Activated T-cell treated with anti-CD3 and anti-CD28 coated beads for 48 hours (primary cell): Measurements from ENCODE around the gene UBAP1L.
"Not testable (repeated sequence)": the region's sequence is repeated elsewhere in the genome, so short reads cannot be mapped to it uniquely, and the experiment has no call there.

Experiments used
- DNase-seq: peaks from one replicate; pipeline ENCODE4 v3.0.0-alpha.2; 2020; ENCODE audit warnings: low read depth

UBAP1L gene

GRCh38 chr15:65099801-65100200 lies 15.2 kb downstream of the UBAP1L start:
- not testable (repeated sequence) for DNase-seq

GRCh38 chr15:65099336-65099735 lies 15.7 kb downstream of the UBAP1L start:
- DNase-seq, result no peak

- DNase-seq, result no peak
Observed at GRCh38 chr15:65097651-65098263, 17.2 kb downstream of the UBAP1L start.

GRCh38 chr15:65096481-65097385 lies 18.3 kb downstream of the UBAP1L start:
- DNase-seq, result no peak

GRCh38 chr15:65095747-65096104 lies 19.3 kb downstream of the UBAP1L start:
- DNase-seq, result no peak

- no peak for DNase-seq
Observed at GRCh38 chr15:65095011-65095746, 19.8 kb downstream of the UBAP1L start.

- DNase-seq, result no peak
Observed at GRCh38 chr15:65094294-65094995, 20.6 kb downstream of the UBAP1L start.

- not testable (repeated sequence) for DNase-seq
Observed at GRCh38 chr15:65093793-65094170, 21.2 kb downstream of the UBAP1L start.

DNA sequence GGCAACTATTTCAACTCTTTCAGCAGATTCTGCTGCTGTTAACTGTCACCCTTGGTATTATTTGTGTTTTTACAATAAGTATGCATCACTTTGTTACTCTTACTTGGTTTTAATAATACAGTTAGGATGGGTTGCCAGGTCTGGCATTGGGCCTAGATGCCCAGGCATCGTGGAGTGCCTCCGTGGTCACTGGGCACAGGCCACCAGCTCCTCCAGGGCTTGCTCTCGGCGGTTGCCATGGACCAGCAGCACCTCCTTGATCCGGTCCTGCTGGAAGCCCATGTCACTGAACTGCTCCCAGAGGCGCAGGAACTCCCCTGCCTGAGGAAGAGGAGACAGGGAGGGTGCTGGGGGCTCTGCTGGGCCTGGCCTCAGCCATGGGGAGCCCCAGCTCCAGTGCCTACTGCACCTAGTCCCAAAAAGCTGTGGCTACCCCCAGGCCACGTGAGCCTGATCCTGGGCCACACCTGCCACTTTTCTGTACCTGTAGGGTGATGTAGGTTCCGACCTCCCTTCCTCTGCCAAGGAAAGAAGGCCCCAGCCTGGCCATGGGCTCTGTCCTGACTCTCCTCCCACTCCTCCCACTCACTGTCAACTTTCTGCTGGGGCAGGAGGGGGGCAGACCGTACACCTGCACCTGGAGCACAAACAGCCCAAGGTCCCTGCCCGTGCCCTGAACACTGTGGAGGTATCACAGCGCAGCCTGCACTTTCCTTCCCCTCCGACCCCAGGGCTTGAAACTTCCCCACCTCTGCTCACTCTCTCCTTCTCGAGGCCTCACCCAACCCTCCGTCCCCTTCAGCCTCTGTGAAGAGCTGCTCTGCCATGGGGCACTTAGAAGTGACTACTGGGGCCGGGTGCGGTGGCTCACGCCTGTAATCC lies 21.8 kb downstream of the UBAP1L start:
- no peak for DNase-seq

DNA sequence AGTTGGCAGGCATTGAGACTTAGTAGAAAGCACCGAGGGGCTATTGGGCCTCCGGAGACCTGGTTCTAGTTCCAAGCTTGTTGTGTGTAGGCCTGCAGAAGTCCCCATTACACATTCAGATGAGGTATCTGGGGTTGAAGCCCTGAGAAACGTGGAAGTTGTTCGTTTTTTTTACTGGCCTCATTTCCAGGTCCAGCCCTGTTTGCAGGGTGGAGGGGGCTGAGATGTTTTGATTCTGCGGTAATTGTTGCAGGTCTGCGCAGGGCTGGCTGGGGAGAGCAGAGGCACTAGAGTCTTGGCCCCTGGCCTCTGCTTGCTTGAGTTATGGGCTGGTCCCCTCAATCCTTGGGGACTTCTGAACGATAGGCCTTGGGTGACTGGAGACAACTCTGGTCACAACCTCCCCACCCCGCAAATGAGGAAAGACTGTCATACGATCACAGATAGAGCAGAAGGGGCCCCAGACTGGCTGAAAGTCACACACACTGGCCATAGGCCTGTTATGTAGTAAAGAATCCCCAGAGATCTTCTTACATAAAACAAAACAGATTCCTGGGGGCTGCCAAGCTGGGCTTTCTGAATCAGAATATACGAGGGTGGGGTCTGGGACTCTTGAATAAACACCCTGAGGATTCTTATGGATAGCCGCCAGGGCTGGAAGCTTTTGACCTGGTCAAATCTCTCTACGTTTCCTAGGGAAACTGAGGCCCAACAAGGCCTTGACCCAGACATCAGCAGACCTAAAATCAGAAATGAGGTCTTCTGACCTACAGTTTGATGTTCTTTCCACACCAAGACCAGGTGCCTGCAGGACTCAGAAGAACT lies 22.8 kb downstream of the UBAP1L start:
- DNase-seq, result no peak

GRCh38 chr15:65089206-65089824 lies 25.7 kb downstream of the UBAP1L start:
- DNase-seq, result no peak

DNA sequence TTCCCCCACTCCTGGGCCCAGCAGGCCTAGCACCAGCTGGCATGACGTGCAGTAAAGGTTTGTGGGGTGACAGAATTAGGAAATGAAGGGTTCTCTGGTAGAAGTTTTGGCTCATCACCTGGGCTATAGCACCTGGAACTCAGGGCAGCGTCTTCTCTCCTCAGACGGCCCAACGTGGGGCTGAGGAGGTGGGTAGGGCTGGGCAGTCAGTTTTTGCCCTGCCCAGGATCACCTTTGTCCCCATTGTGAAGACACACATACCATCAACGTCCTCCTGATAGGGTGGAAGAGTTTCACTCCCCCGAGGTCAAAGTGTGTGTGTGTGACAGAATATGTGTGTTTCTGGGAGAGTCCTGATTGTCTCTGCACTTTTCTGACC lies 26.4 kb downstream of the UBAP1L start:
- DNase-seq, result no peak

DNA sequence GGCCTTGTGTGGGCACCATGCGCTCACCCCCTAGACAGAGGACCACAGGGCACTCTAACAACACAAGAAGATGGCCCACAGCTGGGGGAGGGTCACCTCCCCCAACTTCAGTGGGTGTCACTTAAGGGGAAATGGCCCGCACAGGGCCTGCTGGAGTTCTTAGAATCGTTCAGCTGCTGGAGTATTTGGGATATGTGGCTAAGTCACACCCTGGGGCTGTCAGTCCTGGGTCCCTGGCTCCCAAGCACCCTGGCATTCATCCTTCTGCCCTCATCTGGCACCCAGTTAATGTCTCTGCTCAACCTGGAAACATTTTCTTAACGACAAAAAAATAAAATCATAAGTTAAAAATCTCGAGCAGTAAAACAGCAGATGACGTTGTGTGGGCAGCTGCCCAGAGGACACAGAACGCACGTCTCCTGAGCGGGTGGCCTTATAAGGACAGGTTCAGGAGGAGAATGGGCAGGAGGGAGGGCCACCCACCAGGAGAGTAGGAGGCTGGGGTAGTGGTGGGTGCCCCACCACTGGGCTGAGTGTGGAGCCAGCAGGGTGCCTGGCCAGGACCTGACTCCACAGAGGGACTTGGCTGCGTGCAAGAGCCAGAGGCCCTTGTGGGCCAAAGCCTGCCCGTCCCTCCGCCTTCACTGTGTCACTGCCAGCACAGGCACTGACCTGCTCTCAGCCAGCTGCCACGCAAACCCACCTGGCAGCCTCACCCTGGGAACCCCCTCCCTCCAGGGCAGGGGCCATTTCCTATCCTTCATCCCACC lies 26.9 kb downstream of the UBAP1L start:
- no peak for DNase-seq

GRCh38 chr15:65087411-65087810 lies 27.6 kb downstream of the UBAP1L start:
- no peak for DNase-seq

DNA sequence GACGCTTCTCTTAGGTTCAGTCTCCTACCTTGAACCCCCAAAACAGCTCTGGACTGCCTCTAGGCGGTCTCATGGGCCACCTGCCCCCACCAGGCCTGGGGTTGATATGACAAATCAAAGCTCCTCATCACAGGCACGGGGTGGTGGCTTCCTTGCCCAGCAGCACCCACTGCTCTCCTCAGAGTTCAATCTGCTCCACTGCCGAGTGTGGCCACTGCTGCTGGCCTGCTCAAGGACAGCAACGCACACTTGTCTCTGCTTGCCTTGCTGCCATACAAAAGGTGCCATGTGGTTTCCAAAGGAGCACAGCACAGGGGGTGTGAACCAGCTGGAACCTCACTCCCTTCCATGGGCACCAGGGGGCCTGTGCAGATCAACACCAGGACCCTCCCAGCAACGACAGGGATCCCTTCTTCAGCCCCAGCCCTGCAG lies 28.3 kb downstream of the UBAP1L start:
- no peak for DNase-seq

DNA sequence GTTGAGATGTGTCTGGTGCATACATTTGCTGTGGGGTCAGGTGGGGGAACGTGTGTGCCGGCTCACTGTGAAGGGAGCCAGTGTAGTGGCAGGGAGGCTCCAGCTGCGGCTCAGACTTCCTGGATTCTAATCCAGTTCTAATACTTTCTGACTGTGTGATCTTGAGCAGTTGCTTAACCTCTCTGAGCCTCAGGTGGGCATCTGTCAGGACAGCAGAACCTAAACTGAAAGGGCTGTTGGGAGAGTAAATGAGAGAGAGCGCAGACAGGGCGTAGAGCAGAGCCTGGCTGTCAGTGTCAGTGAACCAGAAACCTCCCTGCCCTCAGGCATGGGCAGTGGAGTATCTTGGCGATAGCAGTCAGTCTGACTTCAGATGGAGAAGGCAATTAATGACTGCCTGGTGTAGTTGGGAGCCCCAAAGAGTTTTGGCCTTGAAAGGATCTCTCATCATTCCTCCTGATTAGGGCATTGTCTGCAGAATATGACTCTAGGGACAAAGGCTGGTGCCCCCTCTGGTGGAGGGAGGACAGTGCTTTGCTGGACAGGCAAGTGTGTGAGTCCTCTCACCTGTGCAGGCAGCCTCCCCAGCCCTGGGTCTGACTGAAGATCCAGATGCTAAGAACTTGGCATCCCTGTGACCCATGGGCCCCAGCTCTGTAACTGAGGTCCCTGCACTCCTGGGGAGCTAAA lies 28.9 kb downstream of the UBAP1L start:
- DNase-seq, result no peak

GRCh38 chr15:65085207-65085753 lies 29.7 kb downstream of the UBAP1L start:
- no peak for DNase-seq

DNA sequence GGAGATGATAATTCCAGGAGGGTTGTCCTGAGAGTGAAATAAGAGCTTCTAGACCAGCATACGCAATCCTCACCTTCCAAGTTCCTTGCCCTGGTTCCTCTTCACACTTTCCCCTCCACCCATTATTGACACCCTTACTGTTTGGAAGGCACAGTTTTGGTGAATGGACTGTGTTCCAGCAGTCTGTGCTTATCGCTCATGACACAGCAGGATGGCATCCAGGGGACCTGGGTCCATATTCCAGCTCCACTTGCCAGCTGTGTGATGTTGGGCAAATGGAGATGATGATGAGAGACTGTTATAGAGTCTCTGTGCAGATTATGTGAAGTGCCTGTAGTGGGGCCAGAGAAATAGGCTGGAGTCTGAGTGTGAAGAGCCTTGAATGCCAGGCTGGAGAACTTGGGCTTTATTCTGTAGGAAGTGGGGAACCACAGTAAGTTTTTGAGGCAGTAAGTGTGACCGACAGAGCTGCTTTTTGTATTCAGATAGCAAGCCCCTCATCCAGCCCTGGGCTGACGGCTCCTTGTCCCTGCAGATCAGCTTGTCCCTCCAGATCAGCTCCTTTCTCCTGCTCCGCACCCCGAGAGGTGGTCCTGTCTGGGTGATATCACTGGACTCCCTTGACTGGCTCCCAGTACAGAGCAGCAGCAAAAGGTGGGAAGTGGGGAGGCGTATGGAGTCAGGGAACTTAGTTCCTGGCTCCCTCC lies 30.3 kb downstream of the UBAP1L start:
- DNase-seq, result no peak
